HG02970 (cell line): Measurements from ENCODE around the gene TP53INP2.
A peak's percentile ranks its signal among the peaks of the same experiment; 100 is the strongest.
"Not testable (repeated sequence)": the region's sequence is repeated elsewhere in the genome, so short reads cannot be mapped to it uniquely, and the experiment has no call there.

Experiments used
- ATAC-seq: cut with Tn5 transposase; IDR thresholded peaks from one replicate; pipeline ENCODE4 v1.9.1; 2021; ENCODE audit warnings: mild to moderate bottlenecking, moderate library complexity, moderate number of reproducible peaks; ENCODE audit not compliant: unreplicated experiment, low FRiP score

The TP53INP2 gene

GRCh38 chr20:34704177-34705007 lies at the start of gene TP53INP2:
TP53INP2 (plus strand) TSS chr20:34704344; CDS start chr20:34708740, 4,396 bp downstream.
- ATAC-seq = peak; percentile 39

- not testable (repeated sequence) for ATAC-seq
Measured at GRCh38 chr20:34658654-34659053, 45.5 kb upstream of the TP53INP2 start.

GRCh38 chr20:34661811-34662210 lies 42.3 kb upstream of the TP53INP2 start:
- not testable (repeated sequence) for ATAC-seq

GRCh38 chr20:34663213-34663943 lies 40.8 kb upstream of the TP53INP2 start:
- ATAC-seq = no peak

- ATAC-seq = not testable (repeated sequence)
Measured at GRCh38 chr20:34664751-34665150, 39.4 kb upstream of the TP53INP2 start.

GRCh38 chr20:34669094-34669493 lies 35.0 kb upstream of the TP53INP2 start:
- ATAC-seq = no peak

- no peak for ATAC-seq
Measured at GRCh38 chr20:34673412-34673811, 30.7 kb upstream of the TP53INP2 start.

- ATAC-seq = no peak
Measured at GRCh38 chr20:34675561-34675960, 28.6 kb upstream of the TP53INP2 start.

GRCh38 chr20:34675993-34676641 lies 28.0 kb upstream of the TP53INP2 start:
- ATAC-seq = no peak

GRCh38 chr20:34676642-34677373 lies 27.3 kb upstream of the TP53INP2 start, which contains the start of gene PIGU:
PIGU (minus strand) TSS chr20:34677092; CDS start chr20:34677085, 7 bp downstream.
- ATAC-seq = peak; percentile 99

- ATAC-seq = no peak
Measured at GRCh38 chr20:34680586-34681175, 23.5 kb upstream of the TP53INP2 start.

GRCh38 chr20:34683667-34684066 lies 20.5 kb upstream of the TP53INP2 start:
- no peak for ATAC-seq

- ATAC-seq = no peak
Measured at GRCh38 chr20:34689486-34689885, 14.7 kb upstream of the TP53INP2 start.

- ATAC-seq = no peak
Measured at GRCh38 chr20:34691838-34692237, 12.3 kb upstream of the TP53INP2 start.

- no peak for ATAC-seq
Measured at GRCh38 chr20:34693414-34693813, 10.7 kb upstream of the TP53INP2 start.

- no peak for ATAC-seq
Measured at GRCh38 chr20:34701405-34702085, 2.6 kb upstream of the TP53INP2 start.

- no peak for ATAC-seq
Measured at GRCh38 chr20:34703061-34703423, 1.1 kb upstream of the TP53INP2 start.

GRCh38 chr20:34703424-34704176 lies 544 bp upstream of the TP53INP2 start:
- ATAC-seq = no peak

GRCh38 chr20:34705008-34705396 lies 858 bp downstream of the TP53INP2 start:
- ATAC-seq = no peak
